GM13977 (cell line): ENCODE measurements around the gene SRBD1.

Experiments
- DNase-seq: peaks from one replicate; pipeline ENCODE4 v3.0.0; 2012; ENCODE audit warnings: low spot score
- CTCF ChIP-seq: IDR thresholded peaks from 2 replicates; pipeline ENCODE4 v1.5.1; 2012; ENCODE audit warnings: mild to moderate bottlenecking, control low read depth; ENCODE audit not compliant: insufficient read depth; ENCODE audit errors: extremely low read depth, missing control alignments
- in situ Hi-C: fragments of 300-500 bp; cut with MboI; formaldehyde crosslinking; loops from one replicate; pipeline ENCODE4 v1.12.0; 2022; ENCODE audit warnings: low sequenced_read_pairs, low pct_unique_long_range_greater_than_20kb, mixed read lengths, inconsistent platforms; ENCODE audit not compliant: unreplicated experiment

Gene SRBD1

GRCh38 chr2:45567288-45567963 lies 43.6 kb downstream of the SRBD1 start:
- TF ChIP-seq CTCF: no peak
- DNase-seq: no peak
- in situ Hi-C loops: no loop called here

DNA sequence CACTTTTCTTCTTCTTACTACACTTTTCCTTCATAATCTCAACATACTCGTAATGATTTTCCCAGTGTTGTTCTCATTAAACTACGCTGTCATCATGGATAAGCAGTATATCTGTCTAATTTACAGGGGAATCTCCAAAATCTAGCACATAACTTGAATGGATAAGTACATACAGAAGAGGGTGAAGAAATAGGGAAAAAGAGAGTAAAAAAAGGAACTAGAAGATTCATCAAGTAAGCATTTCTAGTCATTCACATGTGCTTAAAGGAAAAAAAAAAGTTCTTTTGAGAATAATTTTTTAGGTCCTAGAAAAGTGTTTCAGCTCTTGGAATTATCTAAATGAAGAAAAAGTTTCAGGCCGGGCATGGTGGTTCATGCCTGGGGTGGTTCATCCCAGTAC lies 51.6 kb downstream of the SRBD1 start:
- no peak for DNase-seq
- TF ChIP-seq CTCF: no peak
- in situ Hi-C loops: no loop called here

- DNase-seq: no peak
- in situ Hi-C loops: no loop called here
- TF ChIP-seq CTCF: no peak
Measured at GRCh38 chr2:45554742-45555140, 56.3 kb downstream of the SRBD1 start.

- in situ Hi-C loops: no loop called here
- DNase-seq: no peak
- TF ChIP-seq CTCF: no peak
Measured at GRCh38 chr2:45554073-45554741, 56.9 kb downstream of the SRBD1 start.

GRCh38 chr2:45551862-45552261 lies 59.2 kb downstream of the SRBD1 start:
- TF ChIP-seq CTCF: no peak
- no peak for DNase-seq
- in situ Hi-C loops: no loop called here

DNA sequence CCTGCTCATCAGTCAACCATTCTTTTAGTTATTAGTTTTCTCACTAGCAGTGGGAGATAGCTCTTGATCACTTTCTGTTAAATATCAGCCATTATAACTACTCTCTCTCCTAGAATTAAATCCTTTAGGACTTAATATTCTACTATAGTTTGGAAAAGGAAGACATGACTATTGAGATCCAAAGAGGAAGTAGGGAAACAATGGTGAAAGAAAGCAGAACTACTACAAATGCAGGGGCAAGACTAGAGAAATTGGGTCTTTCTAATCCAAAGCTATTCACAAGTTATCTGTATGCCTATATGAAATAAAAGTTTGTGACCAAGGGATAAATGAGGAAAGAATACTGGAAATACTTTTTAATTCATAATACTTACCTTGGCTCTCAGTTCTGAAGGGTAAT lies 65.1 kb downstream of the SRBD1 start:
- no peak for TF ChIP-seq CTCF
- DNase-seq: no peak
- in situ Hi-C loops: no loop called here
